HCT116 (cell line): ENCODE data around the gene SUDS3. TPM values are rescaled to one million over a fixed set of nuclear protein-coding genes. Genes with fewer than 3 reads are reported as not detected.

ENCODE experiments used
- ATAC-seq: fragments of 200-7000 bp; cut with Tn5 transposase; 2 replicates; pipeline ENCODE4 v1.9.1; 2020; ENCODE audit warnings: mild to moderate bottlenecking, moderate library complexity
- BruUV-seq: library from RNA; stranded (reverse); fragments of 400-500 nt; replicated peaks from 2 replicates; lab custom pipeline; 2021; lab: Mats Ljungman, UMichigan
- CTCF ChIA-PET: fragments of 300-600 bp; sonication (Branson Sonifier 250); formaldehyde crosslinking; loops from one replicate; lab custom pipeline; 2021; ENCODE audit warnings: antibody characterized with exemption; lab: Charles Lee
- POLR2A ChIA-PET: fragments of 300-600, 350-600 bp; sonication (Branson Sonifier 250); formaldehyde crosslinking; loops from one replicate; lab custom pipeline; 2021; ENCODE audit warnings: antibody characterized with exemption; lab: Charles Lee
- RAD21 ChIA-PET, 2 experiments: fragments of 300-600 bp; sonication (Branson Sonifier 250); formaldehyde crosslinking; loops; one replicate each; lab custom pipeline; 2023; ENCODE audit warnings: low total read pairs in 2 of 2; ENCODE audit not compliant: uncharacterized antibody in 2 of 2, unreplicated experiment in 2 of 2, low non-redundant PET in 1 of 2; lab: Charles Lee
- DNase-seq: peaks from one replicate; pipeline ENCODE4 v3.0.0-alpha.2; 2010; ENCODE audit warnings: low read depth, low spot score
- H2AFZ ChIP-seq: fragments of 200-600 bp; shearing (Covaris generic), sonication (generic); 2 replicates; pipeline ENCODE4 v1.6.1; 2017; ENCODE audit warnings: low read depth, mixed run types, mixed read lengths, antibody characterized with exemption, low read length; ENCODE audit not compliant: poor library complexity, severe bottlenecking
- H3K27ac ChIP-seq: 2 replicates; pipeline ENCODE4 v1.5.1; 2012; ENCODE audit warnings: low read depth, low read length
- H3K27me3 ChIP-seq: fragments of 200-600 bp; sonication (generic); 2 replicates; pipeline ENCODE4 v1.6.1; 2016; ENCODE audit warnings: mixed run types, low read length, mixed read lengths; ENCODE audit not compliant: insufficient read depth
- H3K36me3 ChIP-seq, 2 experiments: fragments of 200-500 bp in 1 of 2; fragments of 200-600 bp in 1 of 2; sonication (Bioruptor generic) in 1 of 2; sonication (generic) in 1 of 2; 2 replicates each; pipeline versions ENCODE4 v1.5.1 to v1.6.1; 2014 to 2016; ENCODE audit warnings: low read length in 2 of 2, inconsistent platforms in 1 of 2, mixed read lengths in 1 of 2, mixed run types in 1 of 2; ENCODE audit not compliant: insufficient read depth in 2 of 2, control insufficient read depth in 1 of 2
- H3K4me1 ChIP-seq, 2 experiments: fragments of 200-600 bp in 1 of 2; sonication (generic) in 1 of 2; 2 replicates each; pipeline versions ENCODE4 v1.5.1 to v1.6.1; 2012 to 2017; ENCODE audit warnings: low read length in 2 of 2, inconsistent platforms in 1 of 2, mild to moderate bottlenecking in 1 of 2, mixed read lengths in 1 of 2, mixed run types in 1 of 2, moderate library complexity in 1 of 2; ENCODE audit not compliant: insufficient read depth in 2 of 2, control insufficient read depth in 1 of 2
- H3K4me2 ChIP-seq: fragments of 200-600 bp; sonication (generic); 2 replicates; pipeline ENCODE4 v1.6.1; 2017; ENCODE audit warnings: mixed run types, low read length, mixed read lengths
- H3K4me3 ChIP-seq, 2 experiments: fragments of 200-600 bp in 1 of 2; sonication (generic) in 1 of 2; replicated peaks in 1 of 2; 2 replicates each; pipeline ENCODE4 v1.5.1; 2011 to 2016; ENCODE audit warnings: low read length in 2 of 2, control low read depth in 1 of 2, low read depth in 1 of 2, mild to moderate bottlenecking in 1 of 2, mixed read lengths in 1 of 2, mixed run types in 1 of 2
- H3K79me2 ChIP-seq: fragments of 200-600 bp; sonication (generic); 2 replicates; pipeline ENCODE4 v1.6.1; 2017; ENCODE audit warnings: mild to moderate bottlenecking, mixed run types, low read length, moderate library complexity, mixed read lengths; ENCODE audit not compliant: insufficient read depth
- H3K9ac ChIP-seq: fragments of 200-600 bp; sonication (generic); 2 replicates; pipeline ENCODE4 v1.6.1; 2016; ENCODE audit warnings: low read length, mixed read lengths
- H3K9me2 ChIP-seq: fragments of 200-600 bp; sonication (generic), shearing (Covaris generic); 2 replicates; pipeline ENCODE4 v1.6.1; 2017; ENCODE audit warnings: mixed run types, mild to moderate bottlenecking, moderate library complexity; ENCODE audit not compliant: insufficient read depth
- H3K9me3 ChIP-seq, 2 experiments: fragments of 200-500 bp in 1 of 2; fragments of 200-600 bp in 1 of 2; sonication (Bioruptor generic) in 1 of 2; sonication (generic) in 1 of 2; 2 replicates each; pipeline ENCODE4 v1.6.1; 2014 to 2017; ENCODE audit warnings: low read length in 2 of 2, mixed read lengths in 2 of 2, inconsistent platforms in 1 of 2, low read depth in 1 of 2, mild to moderate bottlenecking in 1 of 2, mixed run types in 1 of 2, moderate library complexity in 1 of 2; ENCODE audit not compliant: control insufficient read depth in 1 of 2, insufficient read depth in 1 of 2
- H4K20me1 ChIP-seq: fragments of 200-600 bp; sonication (generic), shearing (Covaris generic); 2 replicates; pipeline ENCODE4 v1.6.1; 2017; ENCODE audit warnings: mixed run types, mild to moderate bottlenecking, moderate library complexity; ENCODE audit not compliant: insufficient read depth
- CBX3 ChIP-seq: IDR thresholded peaks from 2 replicates; pipeline ENCODE4 v1.6.1; 2012; ENCODE audit warnings: low read depth
- EGR1 ChIP-seq: IDR thresholded peaks from 2 replicates; pipeline ENCODE4 v1.6.1; 2012; ENCODE audit warnings: low read depth
- EZH2 ChIP-seq: fragments of 200-600 bp; sonication (generic); IDR thresholded peaks from 2 replicates; pipeline ENCODE4 v1.6.1; 2017; ENCODE audit warnings: antibody characterized with exemption, mixed run types
- FOSL1 ChIP-seq: IDR thresholded peaks from 2 replicates; pipeline ENCODE4 v1.6.1; 2012; ENCODE audit warnings: low read depth
- JUND ChIP-seq: IDR thresholded peaks from 2 replicates; pipeline ENCODE4 v1.6.1; 2012
- POLR2A ChIP-seq: IDR thresholded peaks from 2 replicates; pipeline ENCODE4 v1.7.0; 2011; ENCODE audit warnings: borderline replicate concordance; ENCODE audit not compliant: insufficient read depth, insufficient read length; ENCODE audit errors: extremely low read depth
- POLR2AphosphoS5 ChIP-seq: IDR thresholded peaks from 2 replicates; pipeline ENCODE4 v1.6.1; 2011; ENCODE audit warnings: mild to moderate bottlenecking, low read depth, low read length, moderate library complexity
- SP1 ChIP-seq: IDR thresholded peaks from 2 replicates; pipeline ENCODE4 v1.6.1; 2012; ENCODE audit warnings: low read depth
- SRF ChIP-seq: IDR thresholded peaks from 2 replicates; pipeline ENCODE4 v1.6.1; 2012; ENCODE audit warnings: low read depth
- TCF7L2 ChIP-seq: IDR thresholded peaks from 2 replicates; pipeline ENCODE4 v1.7.0; 2011; ENCODE audit warnings: borderline replicate concordance, inconsistent platforms; ENCODE audit not compliant: insufficient read depth, insufficient read length; ENCODE audit errors: extremely low read depth
- YY1 ChIP-seq: IDR thresholded peaks from 2 replicates; pipeline ENCODE4 v1.6.1; 2011; ENCODE audit warnings: low read length, low read depth, moderate library complexity, mild to moderate bottlenecking; ENCODE audit not compliant: insufficient replicate concordance; ENCODE audit errors: extremely low read depth
- ZFX ChIP-seq: fragments of 450-650 bp; IDR thresholded peaks from 2 replicates; pipeline ENCODE4 v1.6.1; 2017
- intact Hi-C: fragments of 100-400 bp; cut with micrococcal nuclease; formaldehyde crosslinking; loops from 2 replicates; pipeline ENCODE4 v1.10.0; 2022
- total RNA-seq: library from RNA; stranded (reverse); gene quantifications from one replicate; pipeline ENCODE4 v1.2.1, GENCODE V29; 2021; ENCODE audit not compliant: unreplicated experiment
- TF ChIP-seq, protein P1 (sequence below): IDR thresholded peaks from 2 replicates; pipeline ENCODE4 v1.6.1; 2012; ENCODE audit warnings: low read depth
- TF ChIP-seq, protein P2 (sequence below): IDR thresholded peaks from 2 replicates; pipeline ENCODE4 v1.6.1; 2011; ENCODE audit warnings: mild to moderate bottlenecking, low read length, moderate library complexity; ENCODE audit not compliant: insufficient replicate concordance; ENCODE audit errors: extremely low read depth

Gene SUDS3
- total RNA-seq, 1 experiment from 2014 or later = 32.3 TPM

DNA sequence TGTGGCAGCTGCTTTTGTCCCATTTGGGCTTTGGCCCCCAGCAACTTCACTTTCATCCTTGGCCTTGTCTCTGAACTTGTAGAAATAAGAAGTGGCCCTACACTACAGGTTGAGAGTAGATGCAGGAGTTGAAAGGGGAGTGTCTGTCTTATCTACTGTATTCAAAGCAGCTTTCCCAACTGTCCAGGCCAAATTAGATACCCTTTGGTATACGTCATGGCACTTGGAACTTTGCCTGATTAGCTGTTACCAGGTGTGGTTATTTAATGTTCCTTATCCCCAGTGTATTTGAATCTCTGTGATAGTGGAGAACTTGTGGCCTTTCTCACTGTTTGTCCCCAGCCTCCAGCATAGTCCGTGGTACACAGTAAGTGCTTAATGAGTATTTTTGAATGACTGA lies 33.5 kb downstream of the SUDS3 start:
- no peaks in the 10 kb centered on the region for H3K27me3 ChIP-seq
- ATAC-seq = no peak
- no peak overlapping the region for H3K4me2 ChIP-seq
- peaks cover 32 to 34% of the 10 kb centered on the region in 2 experiments for H3K36me3 ChIP-seq
- H3K9ac ChIP-seq = no peak overlapping the region
- DNase-seq = no peak
- no peaks in the 10 kb centered on the region for H3K9me3 ChIP-seq
- H3K4me3 ChIP-seq = no peak overlapping the region
- H3K79me2 ChIP-seq = no peaks in the 10 kb centered on the region
- no peaks in the 10 kb centered on the region for H3K4me1 ChIP-seq
- intact Hi-C loops = loop anchor here (5.0 to 10.0 kb wide), 2 partner anchors 445 to 1137 kb away; no protein-coding TSS in a partner anchor
- POLR2A ChIA-PET = no interaction called here
- RAD21 ChIA-PET = no interaction called here
- no TSS peak for BruUV-seq
- no peak overlapping the region for H3K27ac ChIP-seq
- TF ChIP-seq SP1 = no peak
- no peak for TF ChIP-seq CBX3
- no peak for TF ChIP-seq POLR2AphosphoS5
- TF ChIP-seq EZH2 = no peak
- TF ChIP-seq, protein P1, sequence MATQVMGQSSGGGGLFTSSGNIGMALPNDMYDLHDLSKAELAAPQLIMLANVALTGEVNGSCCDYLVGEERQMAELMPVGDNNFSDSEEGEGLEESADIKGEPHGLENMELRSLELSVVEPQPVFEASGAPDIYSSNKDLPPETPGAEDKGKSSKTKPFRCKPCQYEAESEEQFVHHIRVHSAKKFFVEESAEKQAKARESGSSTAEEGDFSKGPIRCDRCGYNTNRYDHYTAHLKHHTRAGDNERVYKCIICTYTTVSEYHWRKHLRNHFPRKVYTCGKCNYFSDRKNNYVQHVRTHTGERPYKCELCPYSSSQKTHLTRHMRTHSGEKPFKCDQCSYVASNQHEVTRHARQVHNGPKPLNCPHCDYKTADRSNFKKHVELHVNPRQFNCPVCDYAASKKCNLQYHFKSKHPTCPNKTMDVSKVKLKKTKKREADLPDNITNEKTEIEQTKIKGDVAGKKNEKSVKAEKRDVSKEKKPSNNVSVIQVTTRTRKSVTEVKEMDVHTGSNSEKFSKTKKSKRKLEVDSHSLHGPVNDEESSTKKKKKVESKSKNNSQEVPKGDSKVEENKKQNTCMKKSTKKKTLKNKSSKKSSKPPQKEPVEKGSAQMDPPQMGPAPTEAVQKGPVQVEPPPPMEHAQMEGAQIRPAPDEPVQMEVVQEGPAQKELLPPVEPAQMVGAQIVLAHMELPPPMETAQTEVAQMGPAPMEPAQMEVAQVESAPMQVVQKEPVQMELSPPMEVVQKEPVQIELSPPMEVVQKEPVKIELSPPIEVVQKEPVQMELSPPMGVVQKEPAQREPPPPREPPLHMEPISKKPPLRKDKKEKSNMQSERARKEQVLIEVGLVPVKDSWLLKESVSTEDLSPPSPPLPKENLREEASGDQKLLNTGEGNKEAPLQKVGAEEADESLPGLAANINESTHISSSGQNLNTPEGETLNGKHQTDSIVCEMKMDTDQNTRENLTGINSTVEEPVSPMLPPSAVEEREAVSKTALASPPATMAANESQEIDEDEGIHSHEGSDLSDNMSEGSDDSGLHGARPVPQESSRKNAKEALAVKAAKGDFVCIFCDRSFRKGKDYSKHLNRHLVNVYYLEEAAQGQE = no peak
- TF ChIP-seq, protein P2, sequence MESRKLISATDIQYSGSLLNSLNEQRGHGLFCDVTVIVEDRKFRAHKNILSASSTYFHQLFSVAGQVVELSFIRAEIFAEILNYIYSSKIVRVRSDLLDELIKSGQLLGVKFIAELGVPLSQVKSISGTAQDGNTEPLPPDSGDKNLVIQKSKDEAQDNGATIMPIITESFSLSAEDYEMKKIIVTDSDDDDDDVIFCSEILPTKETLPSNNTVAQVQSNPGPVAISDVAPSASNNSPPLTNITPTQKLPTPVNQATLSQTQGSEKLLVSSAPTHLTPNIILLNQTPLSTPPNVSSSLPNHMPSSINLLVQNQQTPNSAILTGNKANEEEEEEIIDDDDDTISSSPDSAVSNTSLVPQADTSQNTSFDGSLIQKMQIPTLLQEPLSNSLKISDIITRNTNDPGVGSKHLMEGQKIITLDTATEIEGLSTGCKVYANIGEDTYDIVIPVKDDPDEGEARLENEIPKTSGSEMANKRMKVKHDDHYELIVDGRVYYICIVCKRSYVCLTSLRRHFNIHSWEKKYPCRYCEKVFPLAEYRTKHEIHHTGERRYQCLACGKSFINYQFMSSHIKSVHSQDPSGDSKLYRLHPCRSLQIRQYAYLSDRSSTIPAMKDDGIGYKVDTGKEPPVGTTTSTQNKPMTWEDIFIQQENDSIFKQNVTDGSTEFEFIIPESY = no peak
- TF ChIP-seq ZFX = no peak
- TF ChIP-seq TCF7L2 = no peak
- no peak for TF ChIP-seq SRF
- no peak for TF ChIP-seq JUND
- TF ChIP-seq YY1 = no peak
- TF ChIP-seq FOSL1 = no peak
- no peak for TF ChIP-seq POLR2A
- no peak for TF ChIP-seq EGR1
- H4K20me1 ChIP-seq = no peaks in the 10 kb centered on the region
- no peak overlapping the region for H2AFZ ChIP-seq
- no peaks in the 10 kb centered on the region for H3K9me2 ChIP-seq
- CTCF ChIA-PET = no interaction called here
